Activated T-helper 2 cell treated with anti-CD3 and anti-CD28 coated beads, Interferon-gamma antibody, Interleukin-2, Interleukin-4, amounts not matched to agents 10 μg/mL and 5 μg/mL and 100 μg/mL, durations not matched to agents 14 hours and 24 hours and 36 hours (primary cell): ENCODE measurements around the gene TSPAN1. TPM values are rescaled to one million over a fixed set of nuclear protein-coding genes. Genes with fewer than 3 reads are reported as not detected.
"Not testable (repeated sequence)": the region's sequence is repeated elsewhere in the genome, so short reads cannot be mapped to it uniquely, and the experiment has no call there.

Source experiments
- DNase-seq: peaks from one replicate; pipeline ENCODE4 v3.0.0; 2021; ENCODE audit warnings: low spot score
- H3K27ac Mint-ChIP-seq: one replicate; pipeline ENCODE4 v1.8.0; 2021; ENCODE audit warnings: mixed read lengths
- H3K27me3 Mint-ChIP-seq: one replicate; pipeline ENCODE4 v1.8.0; 2021; ENCODE audit warnings: low read depth, mixed read lengths
- H3K36me3 Mint-ChIP-seq: one replicate; pipeline ENCODE4 v1.8.0; 2021; ENCODE audit warnings: low read depth, mixed read lengths
- H3K4me1 Mint-ChIP-seq: one replicate; pipeline ENCODE4 v1.8.0; 2021; ENCODE audit warnings: low read depth, mixed read lengths
- H3K4me3 Mint-ChIP-seq: one replicate; pipeline ENCODE4 v1.8.0; 2021; ENCODE audit warnings: low read depth, mild to moderate bottlenecking, moderate library complexity, mixed read lengths
- H3K9me3 Mint-ChIP-seq: one replicate; pipeline ENCODE4 v1.8.0; 2021; ENCODE audit warnings: mixed read lengths
- intact Hi-C: fragments of 100-400 bp; cut with micrococcal nuclease; formaldehyde crosslinking; loops from one replicate; pipeline ENCODE4 v1.15.1; 2023
- total RNA-seq: library from RNA; stranded (reverse); gene quantifications from 2 replicates; pipeline ENCODE4 v1.2.3, GENCODE V29; 2022

Gene TSPAN1
- total RNA-seq, 1 donor from 2014 or later: not detected

DNA sequence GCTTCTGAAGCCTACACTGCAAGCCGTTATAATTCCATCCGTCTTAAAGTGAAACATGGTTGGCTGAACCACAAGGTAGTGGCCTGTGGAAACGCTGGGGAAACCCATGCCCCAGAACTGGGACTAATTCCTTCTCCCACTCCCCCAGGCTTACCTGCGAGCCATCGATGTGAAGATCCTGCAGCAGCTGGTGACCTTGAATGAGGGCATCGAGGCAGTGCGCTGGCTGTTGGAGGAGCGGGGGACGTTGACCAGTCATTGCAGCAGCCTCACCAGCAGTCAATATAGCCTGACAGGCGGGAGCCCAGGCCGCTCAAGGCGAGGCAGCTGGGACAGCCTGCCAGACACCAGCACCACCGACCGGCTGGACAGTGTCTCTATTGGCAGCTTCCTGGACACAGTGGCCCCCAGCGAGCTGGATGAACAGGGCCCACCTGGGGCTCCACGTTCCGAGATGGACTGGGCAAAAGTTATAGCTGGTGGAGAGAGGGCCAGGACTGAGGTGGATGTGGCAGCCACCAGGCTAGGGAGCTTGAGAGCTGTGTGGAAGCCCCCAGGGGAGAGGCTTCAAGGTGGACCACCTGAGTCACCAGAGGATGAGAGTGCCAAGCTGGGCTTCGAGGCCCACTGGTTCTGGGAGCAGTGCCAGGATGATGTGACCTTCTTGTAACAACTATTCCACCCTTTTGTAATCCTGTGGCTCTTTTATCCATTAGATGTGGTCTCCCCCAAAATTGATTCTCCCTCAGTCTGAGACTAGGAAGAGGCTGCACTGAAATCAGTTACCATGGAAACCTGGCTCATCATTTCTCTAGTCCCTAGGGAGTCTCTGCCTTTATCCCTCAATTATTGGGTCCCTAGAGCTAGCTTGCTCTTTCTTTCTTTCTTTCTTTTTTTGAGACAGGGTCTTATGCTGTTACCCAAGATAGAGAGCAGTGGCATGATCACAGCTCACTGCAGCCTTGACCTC, 44.9 kb downstream of the TSPAN1 start:
- intact Hi-C loops: no loop called here
- H3K4me1 Mint-ChIP-seq: no peaks in the 10 kb centered on the region
- H3K27ac Mint-ChIP-seq: no peak overlapping the region
- DNase-seq: no peak
- no peak overlapping the region for H3K4me3 Mint-ChIP-seq
- H3K9me3 Mint-ChIP-seq: no peaks in the 10 kb centered on the region
- no peaks in the 10 kb centered on the region for H3K36me3 Mint-ChIP-seq
- peaks cover 5% of the 10 kb centered on the region for H3K27me3 Mint-ChIP-seq

DNA sequence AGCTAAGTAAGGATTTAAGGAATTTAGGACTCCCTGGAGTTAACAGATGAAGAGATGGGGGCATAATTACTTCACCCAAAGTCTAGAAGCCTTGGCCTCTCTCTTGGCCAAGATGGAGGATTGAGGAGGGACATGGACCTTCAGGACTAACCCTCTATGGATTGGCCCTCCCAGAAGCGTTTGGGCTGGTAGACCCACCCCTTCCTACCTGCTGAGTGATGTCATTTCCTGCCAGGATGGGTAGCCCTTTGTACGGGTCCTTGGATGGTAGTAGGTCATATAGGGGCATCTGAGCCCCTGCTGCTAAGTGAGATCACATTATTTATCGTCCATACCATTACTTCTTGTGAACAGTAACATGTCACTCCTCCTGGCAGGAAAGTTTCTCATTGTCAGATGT, 45.9 kb downstream of the TSPAN1 start:
- DNase-seq: no peak
- Mint-ChIP-seq H3K9me3 (no peaks in the 10 kb centered on the region), H3K27ac (no peak overlapping the region), H3K36me3 (no peaks in the 10 kb centered on the region), H3K4me1 (no peaks in the 10 kb centered on the region), H3K4me3 (no peak overlapping the region), H3K27me3 (peaks cover 7% of the 10 kb centered on the region)
- intact Hi-C loops: no loop called here

DNA sequence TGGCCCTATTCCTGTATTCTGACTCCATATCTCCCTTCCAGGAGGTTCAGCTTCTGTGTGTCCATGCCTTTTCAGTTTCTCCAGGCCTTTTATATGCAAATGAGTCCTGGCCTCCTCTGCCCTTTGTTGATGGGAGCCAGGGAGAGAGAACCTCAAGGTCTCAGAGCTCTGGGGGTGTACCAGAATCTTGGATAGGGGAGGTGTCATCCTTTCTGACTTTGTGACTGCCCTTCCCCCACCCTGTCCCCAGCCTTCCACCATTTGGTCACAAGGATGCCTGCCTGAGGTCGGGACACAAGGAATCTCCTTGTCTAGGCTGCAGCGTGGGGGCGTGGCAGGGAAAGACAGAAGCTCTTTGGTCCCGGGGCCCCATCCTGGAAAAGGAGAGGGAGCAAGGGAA, 46.9 kb downstream of the TSPAN1 start:
- Mint-ChIP-seq H3K4me1 (no peaks in the 10 kb centered on the region), H3K27ac (no peak overlapping the region), H3K4me3 (no peak overlapping the region), H3K9me3 (no peaks in the 10 kb centered on the region), H3K36me3 (no peaks in the 10 kb centered on the region), H3K27me3 (peaks cover 6% of the 10 kb centered on the region)
- intact Hi-C loops: loop anchor here (2.0 kb wide), 1 partner anchor 43 kb away; no protein-coding TSS in a partner anchor
- no peak for DNase-seq

DNA sequence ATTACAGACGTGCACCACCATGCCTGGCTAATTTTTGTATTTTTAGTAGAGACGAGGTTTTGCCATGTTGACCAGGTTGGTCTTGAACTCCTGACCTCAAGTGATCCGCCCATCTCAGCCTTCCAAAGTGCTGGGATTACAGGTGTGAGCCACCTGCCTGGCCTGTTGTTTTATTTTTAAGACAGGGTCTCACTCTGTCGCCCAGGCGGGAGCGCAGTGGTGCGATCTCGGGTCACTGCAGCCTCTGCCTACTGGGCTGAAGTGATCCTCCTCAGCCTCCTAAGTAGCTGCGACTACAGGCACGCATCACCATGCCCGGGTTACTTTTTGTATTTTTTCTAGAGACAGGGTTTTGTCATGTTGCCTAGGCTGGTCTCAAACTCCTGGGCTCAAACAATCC, 48.2 kb downstream of the TSPAN1 start:
- not testable (repeated sequence) for H3K27ac Mint-ChIP-seq, H3K4me1 Mint-ChIP-seq, H3K9me3 Mint-ChIP-seq, H3K4me3 Mint-ChIP-seq, H3K36me3 Mint-ChIP-seq, H3K27me3 Mint-ChIP-seq, DNase-seq
- intact Hi-C loops: loop anchor here (1.0 to 2.0 kb wide), 2 partner anchors 44 to 186 kb away; no protein-coding TSS in a partner anchor

DNA sequence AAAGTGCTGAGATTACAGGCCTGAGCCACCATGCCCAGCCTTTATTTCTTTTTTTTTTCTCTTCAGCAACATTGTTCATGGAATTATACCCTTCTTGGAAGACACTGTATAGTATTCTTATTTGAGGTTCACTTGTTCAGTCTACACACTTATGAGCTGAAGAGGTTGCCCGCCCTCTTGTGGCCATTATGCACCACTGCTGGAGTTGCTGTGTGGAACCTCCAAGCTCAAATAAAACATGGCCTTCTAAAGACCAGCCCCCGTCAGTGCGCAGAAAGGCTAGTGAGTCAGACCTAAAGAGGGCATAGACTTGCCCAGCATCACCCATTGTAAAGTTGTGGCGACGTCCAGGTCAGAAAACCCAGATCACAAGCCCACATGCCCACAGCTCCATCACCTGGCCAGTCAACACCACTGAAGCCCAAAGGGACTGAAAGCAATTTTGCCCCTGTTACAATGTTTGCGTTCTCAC, 48.6 kb downstream of the TSPAN1 start:
- H3K4me3 Mint-ChIP-seq: no peak overlapping the region
- peaks cover 4% of the 10 kb centered on the region for H3K27me3 Mint-ChIP-seq
- no peaks in the 10 kb centered on the region for H3K9me3 Mint-ChIP-seq
- DNase-seq: peak; percentile 49
- H3K36me3 Mint-ChIP-seq: no peaks in the 10 kb centered on the region
- no peaks in the 10 kb centered on the region for H3K4me1 Mint-ChIP-seq
- no peak overlapping the region for H3K27ac Mint-ChIP-seq
- intact Hi-C loops: loop anchor here (1.0 to 2.0 kb wide), 2 partner anchors 45 to 186 kb away; no protein-coding TSS in a partner anchor

DNA sequence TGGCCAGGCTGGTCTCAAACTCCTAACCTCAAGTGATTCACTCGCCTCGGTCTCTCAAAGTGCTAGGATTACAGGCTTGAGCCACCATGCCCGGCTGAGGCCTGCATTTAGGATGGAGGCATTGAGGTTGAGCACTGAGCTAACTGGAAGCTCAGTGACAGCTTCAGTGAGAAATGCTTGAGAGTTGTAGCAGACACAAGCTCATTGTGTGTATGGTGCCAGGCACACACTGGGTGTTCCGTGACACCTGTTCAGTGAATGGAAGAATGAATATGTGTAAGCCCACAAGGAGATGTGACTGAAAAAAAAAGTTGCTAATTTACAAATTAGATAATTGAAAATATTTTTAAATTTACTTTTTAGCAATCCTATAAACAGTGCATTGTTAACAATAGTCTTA, 50.1 kb downstream of the TSPAN1 start:
- Mint-ChIP-seq H3K36me3 (no peaks in the 10 kb centered on the region), H3K4me3 (no peak overlapping the region), H3K4me1 (no peaks in the 10 kb centered on the region), H3K9me3 (no peaks in the 10 kb centered on the region), H3K27ac (no peak overlapping the region), H3K27me3 (peaks cover 4% of the 10 kb centered on the region)
- intact Hi-C loops: no loop called here
- no peak for DNase-seq

DNA sequence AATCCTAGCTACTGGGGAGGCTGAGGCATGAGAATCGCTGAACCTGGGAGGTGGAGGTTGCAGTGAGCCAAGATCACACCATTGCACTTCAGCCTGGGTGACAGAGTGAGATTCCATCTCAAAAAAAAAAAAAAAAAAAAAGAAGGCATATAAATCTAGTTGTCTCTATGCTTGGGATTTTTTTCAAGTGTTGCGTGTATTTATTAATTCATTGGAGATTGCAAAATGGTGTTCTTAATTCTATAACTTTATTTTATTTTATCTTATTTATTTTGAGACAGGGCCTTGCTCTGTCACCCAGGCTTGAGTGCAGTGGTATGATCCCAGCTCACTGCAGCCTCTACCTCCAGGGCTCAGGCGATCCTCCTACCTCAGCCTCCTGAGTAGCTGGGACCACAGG, 56.3 kb downstream of the TSPAN1 start:
- H3K27ac Mint-ChIP-seq, H3K4me1 Mint-ChIP-seq, H3K27me3 Mint-ChIP-seq, H3K36me3 Mint-ChIP-seq, intact Hi-C loops, H3K4me3 Mint-ChIP-seq, H3K9me3 Mint-ChIP-seq, DNase-seq: not testable (repeated sequence)

Other genes starting within 250 kb of the TSPAN1 start
- 2.8 and 3.3 TPM in 2 replicates for gene PIK3R3, start 42.5 kb upstream of the TSPAN1 start, total RNA-seq
- not detected in 2 replicates for gene P3R3URF, start 1.4 kb downstream of the TSPAN1 start, total RNA-seq
- 67.0 and 67.8 TPM in 2 replicates for gene POMGNT1, start 23.3 kb downstream of the TSPAN1 start, total RNA-seq
- gene LURAP1, start 28.2 kb downstream of the TSPAN1 start, total RNA-seq: 0.18 TPM in 1 of 2 replicates, not detected in the other
- 48.0 and 49.0 TPM in 2 replicates for gene RAD54L, start 72.7 kb downstream of the TSPAN1 start, total RNA-seq
- gene LRRC41, start 128.5 kb downstream of the TSPAN1 start, total RNA-seq: 70.1 and 70.6 TPM in 2 replicates
- gene UQCRH, start 128.6 kb downstream of the TSPAN1 start, total RNA-seq: 262 and 275 TPM in 2 replicates
- gene NSUN4, start 165.7 kb downstream of the TSPAN1 start, total RNA-seq: 37.2 and 37.6 TPM in 2 replicates
- gene FAAH, start 219.2 kb downstream of the TSPAN1 start, total RNA-seq: 2.4 and 3.8 TPM in 2 replicates